PC-3 (cell line): Measurements from ENCODE around the gene CDH13.

ENCODE experiments used
- CTCF ChIP-seq: fragments of 300-600 bp; sonication (generic); conservative IDR thresholded peaks from 2 replicates; pipeline ENCODE4 v1.5.1; 2017; ENCODE audit warnings: antibody characterized with exemption, low read depth, mild to moderate bottlenecking, low read length
- EZH2 ChIP-seq: fragments of 300-600 bp; sonication (generic); IDR thresholded peaks from one replicate; pipeline ENCODE4 v1.6.1; 2017; ENCODE audit warnings: antibody characterized with exemption, mild to moderate bottlenecking, low read length; ENCODE audit not compliant: unreplicated experiment
- EZH2phosphoT487 ChIP-seq: fragments of 300-600 bp; sonication (generic); IDR thresholded peaks from 2 replicates; pipeline ENCODE4 v1.6.1; 2018; ENCODE audit warnings: mild to moderate bottlenecking, antibody characterized with exemption, low read length, borderline replicate concordance

- TF ChIP-seq CTCF (no peak), EZH2 (no peak), EZH2phosphoT487 (no peak)
Measured at GRCh38 chr16:83629426-83629825, 1002.7 kb downstream of the CDH13 start.
